Breast epithelium (tissue), 4 donors: Measurements from ENCODE around the gene OPCML. TPM values are rescaled to one million over a fixed set of nuclear protein-coding genes. Genes with fewer than 3 reads are reported as not detected.

Experiments used
- DNase-seq, 2 donors: peaks; one replicate each; pipeline ENCODE4 v3.0.0-alpha.2; 2019; ENCODE audit warnings: low spot score in 2 of 2
- H3K27ac ChIP-seq, 2 donors: fragments of 200-600 bp; sonication (generic) in 1 of 2; one replicate each; pipeline ENCODE4 v1.5.1; 2016 to 2019; ENCODE audit warnings: mild to moderate bottlenecking in 1 of 2
- H3K27me3 ChIP-seq, 2 donors: fragments of 200-600 bp; sonication (generic) in 1 of 2; one replicate each; pipeline versions ENCODE4 v1.5.1 to v1.6.0; 2017 to 2019; ENCODE audit warnings: control low read depth in 1 of 2, mild to moderate bottlenecking in 1 of 2
- H3K36me3 ChIP-seq: fragments of 200-600 bp; one replicate; pipeline ENCODE4 v1.5.1; 2019
- H3K4me1 ChIP-seq, 2 donors: fragments of 200-600 bp; sonication (generic); one replicate each; pipeline ENCODE4 v1.5.1; 2016 to 2019; ENCODE audit warnings: control low read depth in 1 of 2
- H3K4me3 ChIP-seq, 3 donors: fragments of 200-600 bp; sonication (generic); 1 replicate in 2 of 3; 2 replicates in 1 of 3; pipeline ENCODE4 v1.5.1; 2016 to 2019; ENCODE audit warnings: mild to moderate bottlenecking in 3 of 3, moderate library complexity in 2 of 3
- H3K9me3 ChIP-seq, 2 donors: fragments of 200-600 bp; sonication (generic) in 1 of 2; one replicate each; pipeline ENCODE4 v1.5.1; 2016 to 2019; ENCODE audit warnings: control low read depth in 1 of 2
- POLR2A ChIP-seq: fragments of 450-650 bp; IDR thresholded peaks from one replicate; pipeline ENCODE4 v1.6.1; 2016; ENCODE audit warnings: antibody characterized with exemption, mild to moderate bottlenecking, moderate library complexity
- POLR2AphosphoS5 ChIP-seq, 3 donors: sonication (generic); formaldehyde crosslinking; IDR thresholded peaks; one replicate each; pipeline ENCODE4 v1.6.1; 2017; ENCODE audit warnings: antibody characterized with exemption in 3 of 3
- intact Hi-C: fragments of 100-400 bp; cut with DNase I; formaldehyde crosslinking; loops from one replicate; pipeline ENCODE4 v1.15.1; 2023; ENCODE audit warnings: low total_unique reads
- total RNA-seq, 3 donors: library from RNA; depleted of rRNA; stranded (reverse); fragments of >200 nt; gene quantifications; one replicate each; pipeline ENCODE4 v1.1.0, GENCODE V29; 2016
- TF ChIP-seq, protein P1 (sequence below), 3 donors: fragments of 450-650 bp; IDR thresholded peaks; one replicate each; pipeline ENCODE4 v1.5.1; 2016 to 2017; ENCODE audit warnings: antibody characterized with exemption in 3 of 3, mild to moderate bottlenecking in 3 of 3, moderate library complexity in 3 of 3

Gene OPCML
- total RNA-seq, 3 donors from 2014 or later, result not detected

GRCh38 chr11:132790466-132790865, 741.8 kb downstream of the OPCML start:
- intact Hi-C loops, result loop anchor here (5.0 kb wide), 1 partner anchor 623 kb away; no protein-coding TSS in a partner anchor
- DNase-seq, result no peak
- Histone ChIP-seq H3K9me3 (no peaks in the 10 kb centered on the region), H3K4me1 (no peaks in the 10 kb centered on the region), H3K36me3 (no peaks in the 10 kb centered on the region), H3K27me3 (peaks cover 0 to 2% of the 10 kb centered on the region in 2 donors), H3K27ac (no peak overlapping the region), H3K4me3 (no peak overlapping the region)
- TF ChIP-seq, protein P1, sequence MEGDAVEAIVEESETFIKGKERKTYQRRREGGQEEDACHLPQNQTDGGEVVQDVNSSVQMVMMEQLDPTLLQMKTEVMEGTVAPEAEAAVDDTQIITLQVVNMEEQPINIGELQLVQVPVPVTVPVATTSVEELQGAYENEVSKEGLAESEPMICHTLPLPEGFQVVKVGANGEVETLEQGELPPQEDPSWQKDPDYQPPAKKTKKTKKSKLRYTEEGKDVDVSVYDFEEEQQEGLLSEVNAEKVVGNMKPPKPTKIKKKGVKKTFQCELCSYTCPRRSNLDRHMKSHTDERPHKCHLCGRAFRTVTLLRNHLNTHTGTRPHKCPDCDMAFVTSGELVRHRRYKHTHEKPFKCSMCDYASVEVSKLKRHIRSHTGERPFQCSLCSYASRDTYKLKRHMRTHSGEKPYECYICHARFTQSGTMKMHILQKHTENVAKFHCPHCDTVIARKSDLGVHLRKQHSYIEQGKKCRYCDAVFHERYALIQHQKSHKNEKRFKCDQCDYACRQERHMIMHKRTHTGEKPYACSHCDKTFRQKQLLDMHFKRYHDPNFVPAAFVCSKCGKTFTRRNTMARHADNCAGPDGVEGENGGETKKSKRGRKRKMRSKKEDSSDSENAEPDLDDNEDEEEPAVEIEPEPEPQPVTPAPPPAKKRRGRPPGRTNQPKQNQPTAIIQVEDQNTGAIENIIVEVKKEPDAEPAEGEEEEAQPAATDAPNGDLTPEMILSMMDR (IDR thresholded peaks at IDR 0.05), result no peak
- TF ChIP-seq POLR2AphosphoS5 (IDR thresholded peaks at IDR 0.05) (no peak), POLR2A (no peak)

DNA sequence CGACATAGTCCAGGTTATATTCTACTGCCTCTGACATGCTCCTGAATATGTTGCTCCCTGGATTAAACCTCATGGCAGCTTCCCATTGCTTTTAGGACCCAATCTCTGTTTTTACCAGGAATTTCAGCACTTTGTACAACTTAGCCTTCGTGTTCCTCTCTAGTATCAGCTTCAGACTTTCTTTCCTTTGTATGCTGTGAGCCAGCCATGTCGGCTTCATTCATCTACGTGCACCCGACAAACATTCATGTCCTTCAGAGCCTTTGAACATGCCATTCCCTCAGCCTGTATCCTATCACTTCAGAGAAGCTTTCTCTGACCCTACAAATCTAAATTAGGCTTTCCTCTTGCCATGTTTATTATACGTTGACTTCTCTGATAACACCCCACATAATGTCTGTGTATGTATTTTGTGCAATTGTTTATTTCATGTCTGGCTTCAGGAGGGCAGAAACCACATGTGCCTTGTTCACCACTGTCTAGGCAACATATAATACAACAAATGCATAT, 743.4 kb downstream of the OPCML start:
- intact Hi-C loops, result no loop called here

GRCh38 chr11:132785878-132786277, 746.4 kb downstream of the OPCML start:
- Histone ChIP-seq H3K4me1 (no peaks in the 10 kb centered on the region), H3K27me3 (peaks cover 0 to 2% of the 10 kb centered on the region in 2 donors), H3K9me3 (no peaks in the 10 kb centered on the region), H3K36me3 (no peaks in the 10 kb centered on the region), H3K4me3 (no peak overlapping the region), H3K27ac (no peak overlapping the region)
- TF ChIP-seq, protein P1 (IDR thresholded peaks at IDR 0.05), result no peak
- TF ChIP-seq POLR2A, result no peak
- no peak for TF ChIP-seq POLR2AphosphoS5 (IDR thresholded peaks at IDR 0.05)
- intact Hi-C loops, result no loop called here
- DNase-seq, result no peak

More for the DNA sequence above, 743.4 kb downstream of the OPCML start:
- no peak for TF ChIP-seq POLR2A
- no peak for TF ChIP-seq POLR2AphosphoS5 (IDR thresholded peaks at IDR 0.05)
- TF ChIP-seq, protein P1 (IDR thresholded peaks at IDR 0.05), result no peak
- DNase-seq, result no peak
- no peak overlapping the region for H3K27ac ChIP-seq
- H3K27me3 ChIP-seq, result peaks cover 0 to 2% of the 10 kb centered on the region in 2 donors
- no peak overlapping the region for H3K4me3 ChIP-seq
- no peaks in the 10 kb centered on the region for H3K4me1 ChIP-seq
- H3K9me3 ChIP-seq, result no peaks in the 10 kb centered on the region
- no peaks in the 10 kb centered on the region for H3K36me3 ChIP-seq

GRCh38 chr11:132784441-132784840, 747.9 kb downstream of the OPCML start:
- intact Hi-C loops, result no loop called here
- Histone ChIP-seq H3K27ac (no peak overlapping the region), H3K9me3 (no peaks in the 10 kb centered on the region), H3K4me3 (no peak overlapping the region), H3K4me1 (no peaks in the 10 kb centered on the region), H3K27me3 (peaks cover 0 to 2% of the 10 kb centered on the region in 2 donors), H3K36me3 (no peaks in the 10 kb centered on the region)
- DNase-seq, result no peak
- TF ChIP-seq POLR2A (no peak), POLR2AphosphoS5 (IDR thresholded peaks at IDR 0.05) (no peak)
- TF ChIP-seq, protein P1 (IDR thresholded peaks at IDR 0.05), result no peak

- H3K4me1 ChIP-seq, result no peaks in the 10 kb centered on the region
- DNase-seq, result no peak
- H3K27ac ChIP-seq, result no peak overlapping the region
- no peaks in the 10 kb centered on the region for H3K36me3 ChIP-seq
- H3K4me3 ChIP-seq, result no peak overlapping the region
- intact Hi-C loops, result no loop called here
- H3K9me3 ChIP-seq, result no peaks in the 10 kb centered on the region
- no peak for TF ChIP-seq POLR2AphosphoS5 (IDR thresholded peaks at IDR 0.05)
- TF ChIP-seq, protein P1 (IDR thresholded peaks at IDR 0.05), result no peak
- no peak for TF ChIP-seq POLR2A
- H3K27me3 ChIP-seq, result peaks cover 0 to 2% of the 10 kb centered on the region in 2 donors
These were observed 750.2 kb downstream of the OPCML start for GRCh38 chr11:132782102-132782501.
